Fibroblast of pulmonary artery (primary cell): ENCODE measurements around the gene PTPRZ1.

Experiments
- DNase-seq: peaks from one replicate; pipeline ENCODE4 v3.0.0-alpha.2; 2010; ENCODE audit warnings: low read depth
- H3K4me3 ChIP-seq: replicated peaks from 2 replicates; pipeline ENCODE4 v1.5.1; 2011; ENCODE audit warnings: low read depth, mild to moderate bottlenecking, control low read depth, low read length, moderate library complexity
- CTCF ChIP-seq: IDR thresholded peaks from 2 replicates; pipeline ENCODE4 v1.5.1; 2011; ENCODE audit warnings: mild to moderate bottlenecking, control low read depth, low read length, inconsistent platforms; ENCODE audit errors: missing control alignments

The PTPRZ1 gene

GRCh38 chr7:122006687-122007086 is 133.7 kb downstream of the PTPRZ1 start:
- no peak for TF ChIP-seq CTCF
- DNase-seq, result no peak
- no peak overlapping the region for H3K4me3 ChIP-seq

GRCh38 chr7:122010116-122010515 is 137.2 kb downstream of the PTPRZ1 start:
- no peak for DNase-seq
- no peak for TF ChIP-seq CTCF
- no peak overlapping the region for H3K4me3 ChIP-seq

GRCh38 chr7:122013065-122013464 is 140.1 kb downstream of the PTPRZ1 start:
- no peak for TF ChIP-seq CTCF
- no peak overlapping the region for H3K4me3 ChIP-seq
- no peak for DNase-seq

GRCh38 chr7:122013630-122014029 is 140.7 kb downstream of the PTPRZ1 start:
- TF ChIP-seq CTCF, result no peak
- no peak for DNase-seq
- no peak overlapping the region for H3K4me3 ChIP-seq

- no peak overlapping the region for H3K4me3 ChIP-seq
- TF ChIP-seq CTCF, result peak; percentile 15
- peak; percentile 20 for DNase-seq
Observed at GRCh38 chr7:122014697-122015096, 141.7 kb downstream of the PTPRZ1 start.

- no peak for TF ChIP-seq CTCF
- DNase-seq, result no peak
- H3K4me3 ChIP-seq, result no peak overlapping the region
Observed at GRCh38 chr7:122018032-122018431, 145.1 kb downstream of the PTPRZ1 start.

GRCh38 chr7:122027058-122027457 is 154.1 kb downstream of the PTPRZ1 start:
- DNase-seq, result no peak
- H3K4me3 ChIP-seq, result no peak overlapping the region
- no peak for TF ChIP-seq CTCF
